Activated gamma-delta T cell treated with Interleukin-2 at 50 U/mL for 16 hours (primary cell): Measurements from ENCODE around the gene CREB3.

Source experiments
- DNase-seq: peaks from one replicate; pipeline ENCODE4 v3.0.0-alpha.2; 2020

The CREB3 gene

DNA sequence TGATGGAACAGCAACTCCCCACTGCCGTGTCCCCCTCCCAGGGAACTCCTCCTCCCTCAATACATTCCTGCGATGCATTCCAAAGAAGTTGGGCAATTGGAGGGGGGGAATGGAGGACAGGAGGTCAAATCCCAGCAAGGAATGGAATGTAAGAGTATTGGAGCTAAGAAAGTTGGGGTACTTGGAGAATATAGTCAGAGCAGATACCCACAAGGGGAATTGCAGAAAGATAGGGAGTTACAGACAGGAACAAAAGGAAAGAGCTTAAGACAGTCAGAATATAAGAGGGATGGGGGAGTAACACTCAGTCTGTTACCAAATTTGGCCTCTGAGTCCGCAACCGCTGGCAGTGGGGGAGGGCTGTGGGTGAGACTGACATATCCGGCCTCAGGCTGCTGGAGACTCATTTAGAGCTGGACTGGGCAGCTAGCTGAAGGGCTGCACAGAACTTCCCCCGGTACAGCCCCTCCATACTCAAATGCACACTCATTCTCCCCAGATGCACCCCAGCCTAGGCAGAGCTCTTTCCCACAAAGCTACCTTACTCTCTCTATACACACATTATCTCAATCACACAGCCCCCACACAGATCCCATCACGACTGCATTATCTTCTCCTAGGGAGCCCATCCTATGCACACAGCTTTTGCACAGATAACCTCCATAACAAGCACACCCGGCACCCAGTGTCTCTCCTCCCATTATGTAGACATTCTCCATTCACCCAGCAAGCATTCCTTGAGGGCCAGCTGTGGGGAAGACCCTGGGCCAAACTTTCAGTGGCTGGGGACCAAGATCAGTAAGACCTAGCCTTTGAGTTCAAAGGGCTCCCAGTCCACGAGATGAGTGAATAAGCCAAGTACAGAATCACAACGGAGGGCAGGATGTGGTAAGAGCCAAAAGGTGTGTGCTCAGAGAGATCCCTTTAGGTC, 4.2 kb upstream of the CREB3 start:
- peak; percentile 35 for DNase-seq

DNA sequence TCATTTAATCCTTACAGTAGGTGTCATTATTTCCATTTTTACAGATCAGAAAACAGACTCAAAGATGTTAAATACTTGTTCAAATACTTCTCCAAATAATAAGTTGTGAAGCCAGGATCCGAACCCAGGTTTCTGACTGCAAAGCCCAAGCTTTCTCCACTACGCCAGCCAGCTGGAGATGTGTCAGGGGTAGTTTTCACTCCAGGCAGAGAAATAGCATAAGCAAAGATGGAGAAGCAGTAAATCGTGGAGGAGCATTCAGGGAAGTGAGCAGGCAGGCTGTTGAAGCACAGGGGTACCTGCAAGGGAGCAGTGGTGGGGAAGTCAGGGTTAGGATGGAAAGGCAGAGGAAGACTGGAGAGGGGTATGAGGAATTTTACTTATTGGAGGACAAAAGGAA, 3.4 kb upstream of the CREB3 start:
- DNase-seq: no peak

- DNase-seq: no peak
These were observed 2.6 kb upstream of the CREB3 start for GRCh38 chr9:35729700-35730485.

DNA sequence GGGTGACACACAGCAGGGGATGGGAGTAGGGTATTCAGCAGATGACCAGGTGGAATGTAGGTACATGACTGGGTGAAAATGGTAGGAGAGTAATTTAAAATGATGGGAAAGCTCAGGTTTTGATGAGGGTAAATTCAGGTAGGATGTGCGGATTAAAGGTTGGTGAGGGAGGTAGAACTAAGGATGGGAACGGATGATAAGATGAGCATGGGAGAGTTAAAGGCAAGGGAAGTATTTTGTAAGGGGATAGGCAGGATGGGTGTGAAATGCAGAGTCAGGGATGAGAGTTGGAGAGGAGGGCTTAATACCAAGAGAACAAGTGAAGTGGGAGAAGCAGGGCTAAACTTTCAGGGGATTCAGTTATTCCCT, 2.0 kb upstream of the CREB3 start:
- no peak for DNase-seq

DNA sequence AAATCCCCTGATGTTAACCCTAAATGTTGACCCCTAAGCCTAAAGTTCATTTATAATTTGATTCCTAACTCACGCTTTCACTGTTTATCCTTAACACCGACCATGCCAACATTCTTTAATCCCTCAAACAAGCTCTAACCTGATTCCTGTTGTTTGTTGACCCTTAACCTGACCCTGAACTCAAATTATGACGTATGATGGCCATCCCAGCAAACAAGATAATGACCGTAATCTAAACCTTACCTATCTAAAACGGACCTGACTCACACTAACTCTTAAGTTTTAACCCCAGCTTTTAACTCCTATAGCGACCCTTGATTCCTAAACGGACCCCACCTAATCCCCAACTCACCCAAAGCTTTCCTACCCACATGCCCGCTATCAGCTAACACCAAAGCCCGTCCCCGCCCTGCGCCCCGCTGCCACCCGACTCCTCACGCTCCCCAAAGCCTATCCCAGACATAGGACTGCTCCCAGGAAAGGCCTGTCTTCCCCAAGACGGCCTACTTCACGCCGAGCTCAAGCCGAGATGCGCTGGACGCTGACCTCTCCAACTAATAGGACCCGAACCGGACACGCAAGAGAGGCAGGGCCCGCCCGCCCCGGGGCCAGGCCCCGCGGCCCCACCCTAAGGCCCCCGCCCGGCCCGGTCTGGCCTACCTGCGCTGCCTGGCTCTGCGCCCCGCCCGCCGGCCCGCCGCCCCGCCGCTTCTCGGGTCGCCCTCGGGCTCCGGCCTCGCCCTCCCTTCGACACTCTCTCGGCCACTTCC, 866 bp upstream of the CREB3 start:
- no peak for DNase-seq

DNA sequence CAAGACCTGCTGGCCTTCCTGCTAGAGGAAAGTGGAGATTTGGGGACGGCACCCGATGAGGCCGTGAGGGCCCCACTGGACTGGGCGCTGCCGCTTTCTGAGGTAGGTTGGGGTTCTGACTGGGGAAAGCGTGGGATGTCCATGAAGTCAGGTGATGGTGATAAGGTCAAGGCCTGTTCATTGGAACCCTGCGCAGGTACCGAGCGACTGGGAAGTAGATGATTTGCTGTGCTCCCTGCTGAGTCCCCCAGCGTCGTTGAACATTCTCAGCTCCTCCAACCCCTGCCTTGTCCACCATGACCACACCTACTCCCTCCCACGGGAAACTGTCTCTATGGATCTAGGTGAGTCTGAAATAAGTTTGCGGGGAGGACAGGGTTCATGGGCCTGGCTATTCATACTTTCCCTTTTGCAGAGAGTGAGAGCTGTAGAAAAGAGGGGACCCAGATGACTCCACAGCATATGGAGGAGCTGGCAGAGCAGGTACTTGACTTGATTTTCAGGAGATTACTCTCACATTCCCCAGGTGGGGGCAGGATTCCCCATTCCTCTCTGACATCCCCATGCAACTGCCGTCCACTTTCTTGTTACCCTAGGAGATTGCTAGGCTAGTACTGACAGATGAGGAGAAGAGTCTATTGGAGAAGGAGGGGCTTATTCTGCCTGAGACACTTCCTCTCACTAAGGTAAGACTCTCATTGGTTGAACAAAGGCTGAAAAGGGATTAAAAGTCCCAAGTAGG, 505 bp downstream of the CREB3 start:
- no peak for DNase-seq

DNA sequence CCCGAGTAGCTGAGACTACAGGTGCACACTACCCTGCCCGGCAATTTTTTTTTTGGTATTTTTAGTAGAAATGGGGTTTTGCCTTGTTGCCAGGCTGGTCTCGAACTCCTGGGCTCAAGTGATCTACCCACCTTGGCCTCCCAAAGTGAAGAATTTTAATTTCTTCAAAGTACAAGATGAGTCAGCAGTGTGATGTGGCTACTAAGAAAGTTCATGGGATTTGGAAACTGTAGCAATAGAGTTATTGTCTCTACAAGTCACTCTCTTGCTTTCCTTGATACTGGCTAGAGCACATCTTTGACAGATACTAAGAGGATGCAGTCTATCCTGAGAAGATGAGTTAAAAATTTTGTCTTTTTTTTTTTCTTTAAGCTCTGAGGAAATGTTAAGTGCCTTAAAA, 1.6 kb downstream of the CREB3 start:
- DNase-seq: no peak

DNA sequence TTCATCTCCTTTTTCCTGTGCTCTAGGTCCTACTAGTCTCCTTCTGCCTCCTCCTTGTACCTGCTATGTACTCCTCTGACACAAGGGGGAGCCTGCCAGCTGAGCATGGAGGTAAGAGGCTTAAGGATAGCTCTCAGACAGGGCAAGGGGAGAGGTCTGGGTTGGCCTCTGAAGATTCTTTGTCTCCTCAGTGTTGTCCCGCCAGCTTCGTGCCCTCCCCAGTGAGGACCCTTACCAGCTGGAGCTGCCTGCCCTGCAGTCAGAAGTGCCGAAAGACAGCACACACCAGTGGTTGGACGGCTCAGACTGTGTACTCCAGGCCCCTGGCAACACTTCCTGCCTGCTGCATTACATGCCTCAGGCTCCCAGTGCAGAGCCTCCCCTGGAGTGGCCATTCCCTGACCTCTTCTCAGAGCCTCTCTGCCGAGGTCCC, 3.8 kb downstream of the CREB3 start:
- peak; percentile 64 for DNase-seq

- no peak for DNase-seq
These were observed 4.7 kb downstream of the CREB3 start for GRCh38 chr9:35737143-35737542.

DNA sequence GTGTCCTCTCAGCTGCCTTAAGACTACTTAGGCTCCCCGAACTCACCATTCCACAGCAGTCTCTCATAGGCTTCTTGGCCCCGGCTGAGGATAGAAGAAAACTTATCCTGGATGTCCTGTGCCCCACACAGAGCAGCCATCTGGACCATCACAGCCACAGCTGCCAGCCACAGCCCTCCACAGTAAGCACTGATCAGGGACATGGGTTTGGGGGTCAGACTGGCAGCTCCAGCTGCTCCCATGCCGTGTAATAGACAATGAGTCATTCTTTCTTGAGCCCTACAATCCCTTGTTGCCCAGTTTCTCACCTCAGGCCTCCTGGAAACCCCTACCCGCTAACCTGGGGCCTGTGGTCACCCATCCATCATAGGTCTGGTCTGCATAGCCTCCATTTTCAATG, 5.7 kb downstream of the CREB3 start:
- no peak for DNase-seq

DNA sequence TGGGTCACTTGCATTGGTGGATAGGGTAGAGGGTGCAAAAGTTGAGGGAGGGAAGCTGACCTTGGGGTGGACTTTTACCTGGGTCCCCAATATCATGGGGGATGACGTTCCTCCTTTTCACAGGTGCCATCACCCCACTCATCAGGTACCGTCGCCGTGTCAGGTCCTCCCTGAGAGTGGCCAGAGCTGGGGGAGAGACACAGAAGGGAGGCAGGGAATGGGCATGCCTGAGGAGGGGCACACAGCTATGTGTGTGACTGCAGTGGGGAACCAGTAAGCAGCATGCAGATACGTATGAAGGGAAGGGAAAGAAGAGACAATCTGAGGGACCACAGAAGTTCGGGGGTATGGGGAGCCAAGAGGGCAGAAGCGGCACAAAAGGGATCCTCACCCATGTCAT, 6.5 kb downstream of the CREB3 start:
- DNase-seq: no peak

DNA sequence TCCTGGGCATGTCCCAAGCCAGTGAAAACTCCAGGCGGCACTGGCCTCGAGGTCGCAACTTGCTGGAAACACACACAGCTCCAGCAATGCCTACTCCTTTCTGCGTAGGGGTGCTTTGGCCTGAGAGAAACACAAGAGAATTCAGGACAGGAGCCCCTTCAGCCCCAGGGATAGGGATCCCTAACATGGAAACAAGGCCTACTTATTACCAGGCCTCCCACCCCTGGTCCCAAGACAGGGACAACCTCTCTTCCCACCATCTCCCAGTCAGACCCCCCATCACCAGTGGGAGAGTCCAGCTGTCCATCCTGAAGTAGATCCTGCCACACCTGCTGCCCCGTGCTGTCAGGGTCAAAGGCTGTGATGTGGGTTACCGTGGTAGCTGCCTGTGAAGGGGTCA, 7.8 kb downstream of the CREB3 start:
- DNase-seq: no peak

- DNase-seq: no peak
These were observed 9.3 kb downstream of the CREB3 start for GRCh38 chr9:35741740-35742139.

GRCh38 chr9:35743452-35743851, 11.0 kb downstream of the CREB3 start:
- no peak for DNase-seq

DNA sequence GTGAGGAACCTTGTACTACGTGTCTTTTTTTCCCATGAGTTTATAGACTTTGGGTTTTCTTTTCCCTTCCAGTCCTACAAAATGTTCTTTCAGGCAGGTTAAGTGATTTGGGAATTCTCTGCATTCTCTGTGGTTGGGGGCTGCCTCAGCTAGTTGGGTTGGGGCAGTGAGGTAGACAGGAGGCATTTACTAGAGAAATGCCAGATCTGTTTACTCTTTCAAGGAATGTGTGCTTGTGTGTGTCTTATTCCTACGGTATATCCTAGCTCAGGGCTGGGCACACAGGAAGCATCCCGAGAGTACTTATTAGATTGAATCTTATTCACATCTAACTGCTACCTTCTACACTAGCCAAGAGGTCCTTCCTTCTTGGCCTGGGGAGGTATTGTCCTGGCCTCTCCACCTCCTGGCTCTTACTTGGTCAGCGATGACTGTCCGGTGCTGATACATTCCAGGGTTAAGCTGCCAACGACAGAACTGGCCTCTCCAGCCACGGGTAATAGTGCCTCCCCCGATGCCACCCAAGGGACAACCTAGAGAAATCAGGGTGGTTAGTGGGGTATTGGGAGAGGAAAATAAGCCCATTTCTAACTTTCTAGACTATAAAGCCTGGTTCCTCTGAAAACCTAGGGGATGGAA, 11.5 kb downstream of the CREB3 start:
- no peak for DNase-seq

DNA sequence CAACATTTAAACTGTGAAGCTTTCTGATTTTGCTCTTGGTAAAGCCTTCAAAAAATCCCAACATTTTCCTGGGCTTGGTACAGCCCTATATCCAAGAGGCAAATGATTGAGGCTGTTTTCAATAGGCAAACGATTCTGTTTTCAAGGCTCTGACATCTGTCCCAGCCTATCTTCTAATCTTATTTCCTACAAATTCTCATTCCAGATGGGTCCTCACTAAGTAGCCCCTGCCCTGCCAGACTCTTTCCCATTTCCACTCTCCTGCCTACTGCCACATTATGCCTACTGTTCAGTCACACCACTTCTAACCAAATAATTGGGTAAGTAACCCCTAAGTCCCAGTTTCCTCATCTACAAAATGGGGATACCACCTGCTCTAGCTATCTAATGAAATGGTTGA, 13.1 kb downstream of the CREB3 start:
- no peak for DNase-seq

GRCh38 chr9:35746583-35746982, 14.1 kb downstream of the CREB3 start:
- DNase-seq: no peak

DNA sequence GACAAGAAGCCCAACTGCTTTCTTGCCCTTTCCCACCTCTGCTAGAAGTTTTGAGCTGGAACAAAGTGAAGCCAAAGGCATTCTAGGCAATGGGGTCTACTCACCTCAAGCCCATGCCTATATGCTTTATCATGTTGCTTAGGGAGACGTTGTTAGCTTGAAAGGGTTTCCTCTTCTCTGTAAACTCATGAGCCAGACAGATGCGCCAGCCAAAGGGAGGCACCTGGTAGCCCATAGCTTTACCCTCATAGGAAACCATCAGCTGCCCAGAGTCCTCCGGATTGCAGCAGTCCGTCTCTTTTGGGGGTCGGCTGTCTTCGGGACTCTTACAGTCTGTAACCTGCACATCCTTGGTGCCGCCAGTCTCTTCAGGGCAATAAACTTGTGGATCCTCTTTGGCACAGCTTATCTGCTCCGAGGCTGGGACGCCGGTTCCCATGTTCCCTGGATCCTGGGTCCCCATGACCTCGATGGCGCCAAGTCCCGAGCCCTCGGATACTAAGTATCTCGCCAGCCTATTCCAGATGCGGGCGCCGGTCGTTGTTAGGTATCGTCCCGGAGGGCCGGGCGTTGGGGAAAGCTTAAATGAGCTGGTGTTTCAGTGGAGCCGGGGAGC, 15.9 kb downstream of the CREB3 start:
- no peak for DNase-seq

DNA sequence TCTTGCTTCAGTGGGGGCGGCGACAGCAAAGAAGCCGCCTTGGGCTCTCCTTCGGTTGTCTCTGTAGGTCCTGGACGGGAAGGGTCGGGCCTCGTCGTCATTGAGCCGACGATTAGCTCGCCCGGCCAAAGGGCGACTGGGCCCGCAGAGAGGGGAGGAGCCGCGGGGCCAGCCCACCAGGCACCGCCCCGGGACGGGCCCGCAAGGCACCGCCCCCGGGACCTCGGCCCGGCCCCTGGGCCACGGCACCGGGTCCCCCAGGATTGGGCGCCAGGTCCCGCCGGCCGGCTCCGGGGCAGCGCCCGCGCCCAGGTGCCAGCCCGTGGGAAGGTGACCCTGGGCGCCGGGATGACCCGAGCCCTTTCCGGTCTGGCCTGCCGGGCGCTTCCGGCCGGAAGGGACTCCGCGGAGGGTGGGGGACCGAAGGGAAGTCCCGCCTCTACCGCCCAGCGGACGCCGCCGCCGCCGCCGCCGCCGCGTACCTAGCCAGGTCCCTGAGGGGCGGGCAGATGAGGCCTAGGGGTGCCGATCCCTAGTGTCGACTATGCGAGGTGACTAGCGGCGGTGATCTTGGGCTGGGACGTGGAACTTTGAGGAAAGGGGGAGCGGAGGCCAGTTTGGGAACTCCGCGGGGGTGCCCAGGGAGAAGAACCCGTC, 16.5 kb downstream of the CREB3 start, which contains the start of the genes GBA2 and RGP1:
GBA2 (minus strand) TSS at position 371 of the 657 bp plus-strand sequence. CDS start 524 bp downstream, outside the sequence.
RGP1 (plus strand) TSS at position 430 of the 657 bp plus-strand sequence. CDS start 469 bp downstream, outside the sequence.
- peak; percentile 65 for DNase-seq

- DNase-seq: peak; percentile 40
These were observed 17.2 kb downstream of the CREB3 start for GRCh38 chr9:35749515-35750255.
